ENCODE results near the gene TNNC1. TPM values are rescaled to one million over a fixed set of nuclear protein-coding genes. Genes with fewer than 3 reads are reported as not detected.

TNNC1 gene
- total RNA-seq, 2 experiments from 2014 or later = 0.57 to 3.2 TPM

DNA sequence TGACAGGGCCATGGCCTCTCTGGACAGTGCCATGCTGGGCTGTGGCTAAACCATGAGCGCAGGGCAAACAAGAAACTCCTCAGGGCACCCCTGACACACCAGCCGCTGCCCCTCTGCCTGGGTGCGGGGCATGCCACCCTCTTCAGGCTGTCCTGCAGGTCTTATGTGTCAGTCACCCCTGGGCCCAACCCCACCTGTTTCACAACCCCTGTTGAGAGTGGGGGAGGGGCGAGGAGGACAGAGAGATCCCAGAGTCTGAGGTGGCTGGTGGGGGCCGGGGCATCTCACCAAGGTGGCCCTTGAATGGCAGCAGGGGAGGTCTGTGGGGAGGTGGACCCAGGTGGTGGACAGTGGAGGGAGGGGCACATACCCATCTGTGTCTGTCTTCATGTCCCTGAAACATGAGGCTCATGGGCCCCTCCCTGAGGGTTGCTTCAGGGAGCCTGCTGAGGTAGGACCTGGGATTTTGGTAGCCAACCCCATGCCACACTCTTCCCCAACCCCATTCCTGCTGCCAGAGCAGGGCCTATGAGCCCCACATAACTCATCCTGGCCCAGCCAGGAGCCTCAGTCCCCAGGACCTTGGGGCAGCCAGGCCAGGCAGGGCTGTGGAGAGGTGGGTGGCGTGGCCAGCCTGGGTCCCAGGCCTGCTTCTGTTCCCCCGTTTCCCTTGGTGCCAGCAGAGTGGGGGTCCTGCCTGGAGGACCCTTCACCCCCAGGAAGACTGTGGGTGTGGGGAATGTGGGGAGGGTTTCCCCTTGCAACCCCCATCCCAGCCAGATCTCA is 39.6 kb upstream of the TNNC1 start:
- no peak overlapping the region for H2AFZ ChIP-seq (ENCODE audit: low read length)
- POLR2A ChIA-PET = interaction anchor here (0.6 kb wide), 1 partner anchor 22 kb away, joined by 4 read pairs; no protein-coding TSS in a partner anchor
- no peaks in the 10 kb centered on the region for H3K9me3 ChIP-seq (ENCODE audit: low read length)
- intact Hi-C loops (cut with micrococcal nuclease; ENCODE audit: unreplicated experiment) = no loop called here
- no peaks in the 10 kb centered on the region for H3K79me2 ChIP-seq (ENCODE audit: insufficient read depth, low read depth, low read length)
- H3K4me1 ChIP-seq (ENCODE audit: insufficient read depth, low read length, poor library complexity, severe bottlenecking) = no peaks in the 10 kb centered on the region
- no peak overlapping the region for H3K4me3 ChIP-seq (ENCODE audit: low read depth, low read length, poor library complexity, severe bottlenecking)
- H3K27ac ChIP-seq (ENCODE audit: low read depth, low read length, poor library complexity, severe bottlenecking) = no peak overlapping the region
- no peak for DNase-seq (ENCODE audit: low spot score)
- H4K20me1 ChIP-seq (ENCODE audit: insufficient read depth, low read length) = no peaks in the 10 kb centered on the region
- peaks cover 40% of the 10 kb centered on the region; the same call in 1 of the 2 replicates for H3K36me3 ChIP-seq (ENCODE audit: insufficient read depth, low read length)
- BruUV-seq (replicated peaks) = no TSS peak
- TF ChIP-seq, protein P1, sequence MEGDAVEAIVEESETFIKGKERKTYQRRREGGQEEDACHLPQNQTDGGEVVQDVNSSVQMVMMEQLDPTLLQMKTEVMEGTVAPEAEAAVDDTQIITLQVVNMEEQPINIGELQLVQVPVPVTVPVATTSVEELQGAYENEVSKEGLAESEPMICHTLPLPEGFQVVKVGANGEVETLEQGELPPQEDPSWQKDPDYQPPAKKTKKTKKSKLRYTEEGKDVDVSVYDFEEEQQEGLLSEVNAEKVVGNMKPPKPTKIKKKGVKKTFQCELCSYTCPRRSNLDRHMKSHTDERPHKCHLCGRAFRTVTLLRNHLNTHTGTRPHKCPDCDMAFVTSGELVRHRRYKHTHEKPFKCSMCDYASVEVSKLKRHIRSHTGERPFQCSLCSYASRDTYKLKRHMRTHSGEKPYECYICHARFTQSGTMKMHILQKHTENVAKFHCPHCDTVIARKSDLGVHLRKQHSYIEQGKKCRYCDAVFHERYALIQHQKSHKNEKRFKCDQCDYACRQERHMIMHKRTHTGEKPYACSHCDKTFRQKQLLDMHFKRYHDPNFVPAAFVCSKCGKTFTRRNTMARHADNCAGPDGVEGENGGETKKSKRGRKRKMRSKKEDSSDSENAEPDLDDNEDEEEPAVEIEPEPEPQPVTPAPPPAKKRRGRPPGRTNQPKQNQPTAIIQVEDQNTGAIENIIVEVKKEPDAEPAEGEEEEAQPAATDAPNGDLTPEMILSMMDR (conservative IDR thresholded peaks at IDR 0.05; ENCODE audit: low read length) = no peak
- TF ChIP-seq EZH2phosphoT487 (IDR thresholded peaks at IDR 0.05; ENCODE audit: borderline replicate concordance, low read depth, low read length) = no peak
- no peak overlapping the region for H3K4me2 ChIP-seq (ENCODE audit: low read length)
- no peaks in the 10 kb centered on the region for H3K9me2 ChIP-seq (ENCODE audit: insufficient read depth, low read length)
- CTCF ChIA-PET (ENCODE audit: unreplicated experiment) = no interaction called here

DNA sequence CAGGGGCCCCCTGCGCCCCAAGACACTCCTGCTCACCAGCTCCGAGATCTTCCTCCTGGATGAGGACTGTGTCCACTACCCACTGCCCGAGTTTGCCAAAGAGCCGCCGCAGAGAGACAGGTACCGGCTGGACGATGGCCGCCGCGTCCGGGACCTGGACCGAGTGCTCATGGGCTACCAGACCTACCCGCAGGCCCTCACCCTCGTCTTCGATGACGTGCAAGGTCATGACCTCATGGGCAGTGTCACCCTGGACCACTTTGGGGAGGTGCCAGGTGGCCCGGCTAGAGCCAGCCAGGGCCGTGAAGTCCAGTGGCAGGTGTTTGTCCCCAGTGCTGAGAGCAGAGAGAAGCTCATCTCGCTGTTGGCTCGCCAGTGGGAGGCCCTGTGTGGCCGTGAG is 38.2 kb upstream of the TNNC1 start:
- Histone ChIP-seq H4K20me1 (ENCODE audit: insufficient read depth, low read length) (no peaks in the 10 kb centered on the region), H3K9me3 (ENCODE audit: low read length) (no peaks in the 10 kb centered on the region), H3K4me1 (ENCODE audit: insufficient read depth, low read length, poor library complexity, severe bottlenecking) (no peaks in the 10 kb centered on the region), H3K36me3 (ENCODE audit: insufficient read depth, low read length) (peaks cover 52% of the 10 kb centered on the region; the same call in 1 of the 2 replicates), H3K79me2 (ENCODE audit: insufficient read depth, low read depth, low read length) (no peaks in the 10 kb centered on the region), H3K4me2 (ENCODE audit: low read length) (no peak overlapping the region), H3K9me2 (ENCODE audit: insufficient read depth, low read length) (no peaks in the 10 kb centered on the region), H2AFZ (ENCODE audit: low read length) (no peak overlapping the region), H3K27ac (ENCODE audit: low read depth, low read length, poor library complexity, severe bottlenecking) (no peak overlapping the region), H3K4me3 (ENCODE audit: low read depth, low read length, poor library complexity, severe bottlenecking) (no peak overlapping the region)
- POLR2A ChIA-PET = no interaction called here
- BruUV-seq (replicated peaks) = no TSS peak
- CTCF ChIA-PET (ENCODE audit: unreplicated experiment) = interaction anchor here (0.5 kb wide), 1 partner anchor 161 kb away, joined by 3 read pairs; no protein-coding TSS in a partner anchor
- TF ChIP-seq EZH2phosphoT487 (IDR thresholded peaks at IDR 0.05; ENCODE audit: borderline replicate concordance, low read depth, low read length) = no peak
- TF ChIP-seq, protein P1 (conservative IDR thresholded peaks at IDR 0.05; ENCODE audit: low read length) = no peak
- intact Hi-C loops (cut with micrococcal nuclease; ENCODE audit: unreplicated experiment) = no loop called here
- DNase-seq (ENCODE audit: low spot score) = no peak

DNA sequence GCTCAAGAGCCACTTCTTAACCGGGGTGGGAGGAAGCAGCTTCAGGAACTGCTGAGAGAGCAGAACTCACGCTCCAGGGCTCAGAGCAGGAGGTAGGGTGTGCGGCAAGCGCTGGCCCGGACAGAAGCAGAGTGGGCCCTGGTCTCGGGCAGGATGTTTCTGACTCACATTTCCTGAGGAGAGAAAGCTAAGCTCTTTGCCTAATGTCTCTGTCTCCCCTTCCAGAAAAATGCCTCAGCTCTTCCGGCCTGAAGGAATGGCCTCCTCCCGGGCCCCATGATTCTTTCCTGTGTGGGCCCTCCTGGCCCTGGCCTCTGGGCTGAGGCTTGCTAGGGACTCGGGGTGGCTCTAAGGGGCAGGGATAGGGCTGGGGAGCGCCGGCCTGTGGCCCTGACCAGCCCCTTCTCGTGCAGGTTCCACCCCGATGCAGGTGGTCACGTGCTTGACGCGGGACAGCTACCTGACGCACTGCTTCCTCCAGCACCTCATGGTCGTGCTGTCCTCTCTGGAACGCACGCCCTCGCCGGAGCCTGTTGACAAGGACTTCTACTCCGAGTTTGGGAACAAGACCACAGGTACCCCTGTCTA is 37.2 kb upstream of the TNNC1 start:
- CTCF ChIA-PET (ENCODE audit: unreplicated experiment) = no interaction called here
- no peak for DNase-seq (ENCODE audit: low spot score)
- Histone ChIP-seq H3K9me2 (ENCODE audit: insufficient read depth, low read length) (no peaks in the 10 kb centered on the region), H3K9me3 (ENCODE audit: low read length) (no peaks in the 10 kb centered on the region), H3K79me2 (ENCODE audit: insufficient read depth, low read depth, low read length) (no peaks in the 10 kb centered on the region), H2AFZ (ENCODE audit: low read length) (no peak overlapping the region), H3K4me2 (ENCODE audit: low read length) (no peak overlapping the region), H4K20me1 (ENCODE audit: insufficient read depth, low read length) (no peaks in the 10 kb centered on the region), H3K27ac (ENCODE audit: low read depth, low read length, poor library complexity, severe bottlenecking) (no peak overlapping the region), H3K4me1 (ENCODE audit: insufficient read depth, low read length, poor library complexity, severe bottlenecking) (no peaks in the 10 kb centered on the region), H3K4me3 (ENCODE audit: low read depth, low read length, poor library complexity, severe bottlenecking) (no peak overlapping the region), H3K36me3 (ENCODE audit: insufficient read depth, low read length) (peaks cover 56% of the 10 kb centered on the region; the same call in 1 of the 2 replicates)
- POLR2A ChIA-PET = no interaction called here
- intact Hi-C loops (cut with micrococcal nuclease; ENCODE audit: unreplicated experiment) = no loop called here
- no peak for TF ChIP-seq EZH2phosphoT487 (IDR thresholded peaks at IDR 0.05; ENCODE audit: borderline replicate concordance, low read depth, low read length)
- TF ChIP-seq, protein P1 (conservative IDR thresholded peaks at IDR 0.05; ENCODE audit: low read length) = no peak
- BruUV-seq (replicated peaks) = no TSS peak
